Measurements from ENCODE around the gene PRLR.
"Not testable (repeated sequence)": the region's sequence is repeated elsewhere in the genome, so short reads cannot be mapped to it uniquely, and the experiment has no call there.

The PRLR gene

GRCh38 chr5:35230038-35230611, at the start of gene PRLR:
Gene PRLR, minus strand, starts transcription at chr5:35230487. Its CDS starts 140,867 bp downstream, at chr5:35089620.
- peak; percentile 9 for DNase-seq (ENCODE audit: low read depth)

- no peak for DNase-seq (ENCODE audit: low read depth)
Observed at GRCh38 chr5:35274839-35275509, 44.7 kb upstream of the PRLR start.

- DNase-seq (ENCODE audit: low read depth) = no peak
Observed at GRCh38 chr5:35269006-35269405, 38.7 kb upstream of the PRLR start.

- no peak for DNase-seq (ENCODE audit: low read depth)
Observed at GRCh38 chr5:35266276-35266675, 36.0 kb upstream of the PRLR start.

GRCh38 chr5:35264509-35264908, 34.2 kb upstream of the PRLR start:
- no peak for DNase-seq (ENCODE audit: low read depth)

GRCh38 chr5:35263266-35263877, 33.1 kb upstream of the PRLR start:
- no peak for DNase-seq (ENCODE audit: low read depth)

GRCh38 chr5:35253582-35253981, 23.3 kb upstream of the PRLR start:
- no peak for DNase-seq (ENCODE audit: low read depth)

GRCh38 chr5:35252963-35253362, 22.7 kb upstream of the PRLR start:
- DNase-seq (ENCODE audit: low read depth) = no peak

- DNase-seq (ENCODE audit: low read depth) = peak; percentile 6
Observed at GRCh38 chr5:35248843-35249780, 18.8 kb upstream of the PRLR start.

GRCh38 chr5:35247648-35248034, 17.4 kb upstream of the PRLR start:
- DNase-seq (ENCODE audit: low read depth) = peak; percentile 8

- DNase-seq (ENCODE audit: low read depth) = peak; percentile 15
Observed at GRCh38 chr5:35246900-35247647, 16.8 kb upstream of the PRLR start.

GRCh38 chr5:35246411-35246810, 16.1 kb upstream of the PRLR start:
- DNase-seq (ENCODE audit: low read depth) = no peak

GRCh38 chr5:35245371-35245770, 15.1 kb upstream of the PRLR start:
- DNase-seq (ENCODE audit: low read depth) = not testable (repeated sequence)

GRCh38 chr5:35244171-35244570, 13.9 kb upstream of the PRLR start:
- no peak for DNase-seq (ENCODE audit: low read depth)

- no peak for DNase-seq (ENCODE audit: low read depth)
Observed at GRCh38 chr5:35242702-35243258, 12.5 kb upstream of the PRLR start.

- no peak for DNase-seq (ENCODE audit: low read depth)
Observed at GRCh38 chr5:35240892-35241291, 10.6 kb upstream of the PRLR start.

- DNase-seq (ENCODE audit: low read depth) = no peak
Observed at GRCh38 chr5:35239911-35240610, 9.8 kb upstream of the PRLR start.

- DNase-seq (ENCODE audit: low read depth) = no peak
Observed at GRCh38 chr5:35239476-35239875, 9.2 kb upstream of the PRLR start.

GRCh38 chr5:35237580-35238376, 7.5 kb upstream of the PRLR start:
- DNase-seq (ENCODE audit: low read depth) = no peak

- no peak for DNase-seq (ENCODE audit: low read depth)
Observed at GRCh38 chr5:35236770-35237169, 6.5 kb upstream of the PRLR start.
